NCI-H1092 (cell line): ENCODE measurements around the gene SLC3A2.

Experiments
- DNase-seq: peaks from one replicate; lab custom pipeline; 2025; lab: John Stamatoyannopoulos, UW

SLC3A2 gene

DNA sequence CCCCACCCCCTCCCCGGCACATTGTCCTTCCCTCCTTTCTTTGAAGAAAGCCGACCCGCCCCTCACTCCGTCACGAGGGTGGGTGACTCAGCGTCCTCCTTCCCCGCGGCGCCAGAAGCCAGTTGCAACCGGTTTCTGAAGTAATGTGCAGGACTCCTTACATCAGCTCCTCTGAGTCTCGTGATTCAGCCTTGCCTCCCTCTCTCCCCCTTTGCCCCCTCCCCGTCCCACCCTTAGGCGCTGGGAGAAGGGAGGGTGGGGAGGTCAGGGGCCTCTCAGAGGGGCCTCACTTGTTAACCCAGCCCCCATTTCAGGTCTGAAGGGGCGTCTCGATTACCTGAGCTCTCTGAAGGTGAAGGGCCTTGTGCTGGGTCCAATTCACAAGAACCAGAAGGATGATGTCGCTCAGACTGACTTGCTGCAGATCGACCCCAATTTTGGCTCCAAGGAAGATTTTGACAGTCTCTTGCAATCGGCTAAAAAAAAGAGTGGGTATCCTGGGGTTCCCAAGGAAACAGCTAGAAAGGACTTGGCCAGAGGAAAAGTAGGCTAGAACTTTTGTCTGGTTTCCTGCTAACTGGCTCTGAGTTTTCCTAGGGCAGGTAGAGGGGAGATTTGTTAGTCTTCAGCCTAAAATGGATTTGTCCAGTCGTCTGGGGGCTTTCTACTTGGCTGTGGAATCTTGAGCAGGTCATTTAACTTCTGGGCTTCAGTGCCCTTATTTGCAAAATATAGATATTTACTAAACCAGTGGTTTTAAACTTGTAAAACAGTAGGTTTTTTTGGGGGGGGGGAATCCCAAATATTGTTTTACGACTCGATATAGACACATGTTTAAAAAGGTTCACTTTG, 1.1 kb downstream of the SLC3A2 start:
- peak; percentile 78 for DNase-seq

DNA sequence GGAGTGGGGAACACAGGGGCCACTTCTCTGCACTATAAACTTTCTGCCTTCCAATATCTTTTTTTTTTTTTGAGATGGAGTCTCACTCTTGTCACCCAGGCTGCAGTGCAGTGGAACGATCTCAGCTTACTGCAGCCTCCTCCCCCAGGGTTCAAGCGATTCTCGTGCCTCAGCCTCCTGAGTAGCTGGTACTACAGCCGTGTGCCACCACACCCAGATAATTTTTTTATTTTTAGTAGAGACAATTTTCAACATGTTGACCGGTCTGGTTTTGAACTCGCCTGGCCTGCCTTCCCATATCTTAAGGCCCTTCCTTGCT, 1.7 kb downstream of the SLC3A2 start:
- DNase-seq: no peak

DNA sequence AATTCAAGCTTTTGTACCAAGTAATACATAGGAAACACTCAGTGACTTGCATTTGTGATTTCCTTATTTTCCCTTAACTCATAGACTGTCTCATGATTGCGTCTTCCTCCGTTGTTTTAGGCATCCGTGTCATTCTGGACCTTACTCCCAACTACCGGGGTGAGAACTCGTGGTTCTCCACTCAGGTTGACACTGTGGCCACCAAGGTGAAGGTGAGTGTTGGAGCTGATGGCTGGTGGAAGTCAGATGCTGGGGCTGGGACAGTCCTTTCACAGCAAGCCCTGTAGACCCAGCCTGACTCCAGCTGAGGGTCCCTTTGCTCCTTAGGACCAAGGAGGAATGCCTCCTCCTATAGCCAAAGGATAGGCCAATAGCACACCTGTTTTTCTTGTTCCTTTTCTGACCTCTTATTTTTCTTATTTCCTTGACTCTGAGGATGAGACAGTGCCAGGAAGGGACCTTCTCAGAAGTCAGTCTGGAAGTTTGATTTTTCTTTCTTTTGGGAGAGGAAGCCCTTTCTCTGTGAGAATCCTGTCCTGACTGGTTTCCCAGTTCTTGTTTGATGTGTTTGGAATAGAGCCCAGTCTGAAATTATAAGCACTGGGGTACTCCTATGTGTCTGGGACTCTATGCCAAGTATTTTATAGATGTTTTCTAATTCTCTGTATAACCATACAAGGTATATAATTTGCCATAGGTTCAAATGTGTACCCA, 2.2 kb downstream of the SLC3A2 start:
- DNase-seq: no peak

DNA sequence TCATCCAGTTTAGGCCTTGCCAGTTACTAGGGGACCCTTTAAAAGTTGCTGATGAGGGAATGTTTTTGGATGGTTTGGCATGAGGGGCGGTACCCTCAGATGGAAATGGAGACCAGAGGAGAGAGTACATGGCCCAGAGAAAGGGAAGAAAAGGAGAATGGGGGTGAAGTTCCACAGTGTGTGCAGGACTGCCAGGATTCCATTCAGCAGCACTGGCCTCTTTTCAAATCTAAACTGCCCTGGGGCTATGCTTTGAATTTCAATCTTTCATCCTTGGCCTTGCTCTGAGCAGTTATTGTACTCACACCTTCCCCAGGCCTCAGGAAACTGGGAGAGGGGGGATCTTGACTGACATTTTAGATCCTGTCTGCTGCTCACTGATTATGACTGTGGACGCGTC, 3.0 kb downstream of the SLC3A2 start:
- no peak for DNase-seq

DNA sequence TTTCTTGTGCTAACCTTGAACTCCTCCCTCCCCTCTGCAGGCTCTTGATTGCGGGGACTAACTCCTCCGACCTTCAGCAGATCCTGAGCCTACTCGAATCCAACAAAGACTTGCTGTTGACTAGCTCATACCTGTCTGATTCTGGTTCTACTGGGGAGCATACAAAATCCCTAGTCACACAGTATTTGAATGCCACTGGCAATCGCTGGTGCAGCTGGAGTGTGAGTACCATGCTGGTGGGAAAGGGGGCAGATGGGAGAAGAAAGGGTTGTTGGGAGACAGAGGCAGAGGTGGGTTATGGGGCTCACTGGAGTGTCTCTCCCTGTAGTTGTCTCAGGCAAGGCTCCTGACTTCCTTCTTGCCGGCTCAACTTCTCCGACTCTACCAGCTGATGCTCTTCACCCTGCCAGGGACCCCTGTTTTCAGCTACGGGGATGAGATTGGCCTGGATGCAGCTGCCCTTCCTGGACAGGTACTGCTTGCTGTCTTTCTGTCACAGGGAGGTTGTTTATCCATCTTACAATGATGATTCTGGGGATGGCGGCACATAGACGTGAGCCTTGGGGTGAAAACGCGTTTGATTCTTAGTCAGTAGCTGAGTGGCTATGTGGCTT, 4.5 kb downstream of the SLC3A2 start:
- DNase-seq: no peak

DNA sequence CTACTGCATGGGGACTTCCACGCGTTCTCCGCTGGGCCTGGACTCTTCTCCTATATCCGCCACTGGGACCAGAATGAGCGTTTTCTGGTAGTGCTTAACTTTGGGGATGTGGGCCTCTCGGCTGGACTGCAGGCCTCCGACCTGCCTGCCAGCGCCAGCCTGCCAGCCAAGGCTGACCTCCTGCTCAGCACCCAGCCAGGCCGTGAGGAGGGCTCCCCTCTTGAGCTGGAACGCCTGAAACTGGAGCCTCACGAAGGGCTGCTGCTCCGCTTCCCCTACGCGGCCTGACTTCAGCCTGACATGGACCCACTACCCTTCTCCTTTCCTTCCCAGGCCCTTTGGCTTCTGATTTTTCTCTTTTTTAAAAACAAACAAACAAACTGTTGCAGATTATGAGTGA, 7.7 kb downstream of the SLC3A2 start:
- DNase-seq: no peak

DNA sequence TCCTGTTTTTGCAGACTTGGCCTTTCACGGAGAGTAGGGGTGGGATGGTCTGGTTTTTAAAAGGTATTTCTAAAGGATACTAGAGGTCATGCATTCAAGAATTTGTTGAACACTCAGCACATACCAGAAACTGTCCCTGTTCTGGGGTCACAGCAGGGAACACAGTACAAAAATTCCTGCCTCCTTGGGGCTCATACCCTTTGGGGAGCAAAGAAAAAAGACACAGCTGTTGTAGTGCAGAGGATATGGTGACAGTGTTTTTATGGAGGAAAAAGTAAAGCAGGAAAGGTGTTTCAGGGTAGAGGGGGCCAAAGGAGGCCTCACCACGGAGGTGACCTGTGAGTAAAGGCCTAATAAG, 8.4 kb downstream of the SLC3A2 start:
- no peak for DNase-seq

DNA sequence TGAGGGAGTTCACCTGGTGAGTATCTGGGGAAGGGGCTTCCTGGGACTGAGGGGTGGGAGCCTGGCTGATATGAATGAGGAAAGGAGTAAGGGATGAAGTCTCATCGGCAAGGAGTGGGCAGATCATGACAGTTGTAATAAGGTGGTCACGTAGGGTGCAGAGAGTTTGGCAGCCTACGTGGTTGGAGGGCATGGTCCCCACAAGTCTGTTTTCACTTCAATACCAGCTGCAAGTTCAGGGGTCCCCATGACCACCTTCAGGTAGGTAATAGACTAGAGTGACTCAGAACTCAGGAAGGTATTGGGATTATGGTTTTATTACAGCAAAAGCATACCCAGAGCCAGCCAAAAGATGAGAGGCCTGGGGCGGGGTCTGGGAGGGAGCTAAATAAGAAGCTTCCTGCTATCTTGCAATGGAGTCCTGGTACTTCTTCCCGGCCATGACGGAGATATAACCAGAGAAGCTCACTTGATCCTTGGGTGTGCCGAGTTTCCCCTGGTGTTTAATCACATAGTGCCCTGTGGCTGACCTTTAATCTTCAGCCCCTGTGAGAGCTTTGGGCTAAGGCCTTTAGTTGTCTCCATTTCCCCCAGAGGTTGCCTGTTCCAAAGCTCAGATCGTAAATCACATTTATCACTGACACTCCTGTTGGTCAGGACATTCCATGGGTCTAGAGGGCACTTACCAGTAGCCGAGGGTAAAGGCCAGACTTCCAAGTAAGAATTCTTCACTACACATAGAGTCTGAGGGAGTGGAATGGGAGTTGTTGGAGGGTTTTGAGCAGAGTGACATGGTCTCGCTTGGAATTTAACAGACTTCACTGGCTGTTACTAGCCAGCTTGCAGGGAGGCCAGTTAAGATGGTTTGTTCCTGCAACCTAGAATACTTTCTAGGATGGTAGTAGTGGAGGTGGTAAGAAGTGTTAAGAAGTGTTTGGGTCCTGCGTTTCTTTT, 9.1 kb downstream of the SLC3A2 start:
- DNase-seq: no peak

DNA sequence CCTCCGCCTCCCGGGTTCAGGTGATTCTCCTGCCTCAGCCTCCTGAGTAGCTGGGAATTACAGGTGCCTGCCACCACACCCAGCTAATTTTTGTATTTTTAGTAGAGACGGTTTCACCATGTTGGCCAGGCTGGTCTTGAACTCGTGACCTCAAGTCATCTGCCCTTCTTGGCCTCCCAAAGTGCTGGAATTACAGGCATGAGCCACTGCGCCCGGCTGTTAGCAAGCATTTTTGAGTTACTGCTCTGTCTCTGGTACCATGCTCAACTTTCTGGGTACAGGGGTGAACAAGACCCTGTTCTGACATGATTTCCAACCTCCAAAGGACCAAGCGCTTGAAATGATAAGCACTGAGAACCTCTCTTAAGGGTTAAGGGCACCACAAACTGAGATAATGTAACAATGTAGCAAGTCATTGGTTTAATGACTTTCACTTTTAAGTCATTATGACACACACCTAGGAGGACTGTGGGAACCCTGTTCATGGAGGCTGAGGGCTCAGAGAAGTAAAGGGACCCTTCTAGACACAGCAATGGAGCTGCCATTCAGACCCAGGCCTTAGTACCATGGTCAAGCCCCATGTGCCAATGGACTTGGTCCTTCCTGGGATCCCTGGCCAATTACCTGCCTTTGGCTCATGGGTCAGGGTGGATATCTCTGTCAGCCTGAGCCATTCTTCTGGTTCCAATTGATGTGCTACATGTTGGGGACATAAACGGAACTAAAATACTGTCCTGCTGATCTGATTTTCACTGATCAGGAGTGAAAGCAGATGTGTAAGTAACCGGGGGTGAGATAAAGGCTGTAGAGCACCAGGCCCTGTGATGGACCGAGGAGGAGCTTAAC, 11.6 kb downstream of the SLC3A2 start:
- no peak for DNase-seq

DNA sequence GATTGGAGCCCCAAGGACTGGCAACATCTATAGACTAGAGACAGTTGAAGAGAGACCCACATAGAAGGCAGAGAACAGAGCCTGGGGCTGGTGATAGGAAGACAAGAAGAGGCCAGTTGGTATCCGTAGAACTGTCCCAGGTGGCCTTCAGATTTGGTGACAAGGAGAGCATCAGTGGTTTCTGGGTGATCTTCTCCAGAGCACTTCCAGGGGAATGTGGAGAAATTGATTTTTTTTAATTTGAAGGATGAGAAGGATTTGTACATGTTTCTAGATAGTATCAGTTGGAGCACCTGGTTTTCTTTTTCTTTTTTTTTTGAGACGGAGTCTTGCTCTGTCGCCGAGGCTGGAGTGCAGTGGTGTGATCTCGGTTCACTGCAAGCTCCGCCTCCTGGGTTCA, 14.8 kb downstream of the SLC3A2 start:
- DNase-seq: no peak

DNA sequence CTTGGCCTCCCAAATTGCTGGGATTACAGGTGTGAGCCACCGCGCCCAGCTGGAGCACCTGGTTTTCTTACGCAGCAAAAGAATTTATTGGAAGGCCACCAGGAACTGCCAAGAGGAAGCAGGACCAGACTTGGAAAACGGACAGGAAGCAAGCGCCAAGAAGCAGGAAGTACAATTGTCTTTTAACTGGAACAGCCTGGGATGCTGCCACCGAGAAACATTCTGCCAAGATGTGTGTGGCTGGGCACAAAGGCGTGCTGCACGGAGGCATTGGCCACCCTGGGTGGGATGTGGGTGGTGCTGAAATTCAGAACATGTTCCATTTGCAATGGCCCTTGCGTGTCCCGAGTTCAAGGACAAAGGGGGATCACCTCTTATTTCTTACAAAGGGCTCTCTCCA, 15.4 kb downstream of the SLC3A2 start:
- DNase-seq: no peak

DNA sequence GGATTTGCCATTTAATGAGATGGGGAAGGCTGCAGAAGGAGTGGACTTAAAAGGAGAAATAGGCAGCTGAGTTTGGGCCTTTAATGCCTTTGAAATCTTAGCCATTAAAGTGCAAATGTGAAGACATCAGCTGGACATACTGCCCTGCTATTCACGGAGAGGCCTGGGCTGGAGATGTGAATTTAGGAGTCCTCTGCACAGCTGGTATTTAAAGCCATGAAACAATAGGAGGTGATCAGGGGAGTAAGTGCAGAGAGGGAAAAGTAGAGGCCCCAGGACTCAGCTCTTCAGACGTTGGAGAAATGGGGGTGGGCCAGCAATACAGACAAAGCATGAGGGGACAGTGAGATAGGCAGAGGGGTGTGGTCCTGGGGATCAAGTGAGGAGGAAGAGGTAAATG, 16.6 kb downstream of the SLC3A2 start:
- no peak for DNase-seq

DNA sequence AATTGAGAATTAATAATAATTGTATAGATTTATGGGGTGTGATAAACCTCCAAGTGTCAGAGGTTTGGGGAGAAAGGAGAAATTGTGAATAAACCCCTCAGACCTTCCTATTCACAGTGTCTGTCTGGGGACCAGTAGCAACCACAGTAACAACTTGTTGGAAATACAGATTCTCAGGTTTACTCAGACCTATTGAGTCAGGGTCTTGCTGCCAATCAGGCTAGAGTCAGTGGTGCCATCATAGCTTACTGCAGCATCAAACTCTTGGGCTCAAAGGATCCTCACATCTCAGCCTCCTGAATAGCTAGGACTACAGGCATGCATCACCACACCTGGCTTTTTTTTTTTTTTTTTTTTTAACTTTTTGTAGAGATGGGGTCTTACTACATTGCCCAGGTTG, 17.3 kb downstream of the SLC3A2 start:
- no peak for DNase-seq

DNA sequence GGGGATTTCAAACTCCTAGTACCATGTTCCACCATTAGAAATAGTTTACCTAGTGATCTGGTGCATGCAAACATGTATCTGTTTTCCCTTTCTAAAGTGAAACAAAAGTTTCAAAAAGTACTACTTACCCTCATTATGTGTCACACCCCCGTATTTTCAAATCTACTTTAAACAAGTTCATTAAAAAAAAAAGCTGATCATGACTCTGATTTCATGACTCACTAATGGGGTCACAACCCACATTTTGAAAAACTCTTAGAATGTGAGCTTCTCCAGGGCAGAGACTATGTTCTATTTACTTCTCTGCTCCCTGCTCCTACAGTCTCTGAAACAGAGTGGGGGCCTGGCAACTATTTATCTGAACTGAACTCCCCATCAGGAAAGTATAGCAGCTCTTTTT, 22.2 kb downstream of the SLC3A2 start:
- DNase-seq: no peak

DNA sequence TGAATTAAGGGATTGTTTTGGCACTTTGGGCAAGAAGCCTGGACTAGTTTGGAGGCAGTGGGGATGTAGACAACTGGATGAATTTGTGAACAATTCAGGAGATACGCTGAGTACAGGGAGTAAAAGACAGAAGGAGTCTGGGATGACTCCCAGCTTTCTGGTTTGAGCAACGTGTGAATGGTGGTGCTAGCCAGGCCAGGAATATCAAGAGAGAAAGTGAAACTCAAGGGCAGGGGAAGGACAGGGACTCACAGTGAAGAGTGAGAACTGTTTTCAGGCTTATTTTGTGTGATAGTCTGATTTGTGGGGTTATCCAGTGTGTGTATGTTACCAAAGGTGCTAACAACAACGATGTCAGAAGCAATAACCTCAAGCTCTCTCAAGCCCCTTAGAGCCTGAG, 24.6 kb downstream of the SLC3A2 start:
- DNase-seq: no peak

DNA sequence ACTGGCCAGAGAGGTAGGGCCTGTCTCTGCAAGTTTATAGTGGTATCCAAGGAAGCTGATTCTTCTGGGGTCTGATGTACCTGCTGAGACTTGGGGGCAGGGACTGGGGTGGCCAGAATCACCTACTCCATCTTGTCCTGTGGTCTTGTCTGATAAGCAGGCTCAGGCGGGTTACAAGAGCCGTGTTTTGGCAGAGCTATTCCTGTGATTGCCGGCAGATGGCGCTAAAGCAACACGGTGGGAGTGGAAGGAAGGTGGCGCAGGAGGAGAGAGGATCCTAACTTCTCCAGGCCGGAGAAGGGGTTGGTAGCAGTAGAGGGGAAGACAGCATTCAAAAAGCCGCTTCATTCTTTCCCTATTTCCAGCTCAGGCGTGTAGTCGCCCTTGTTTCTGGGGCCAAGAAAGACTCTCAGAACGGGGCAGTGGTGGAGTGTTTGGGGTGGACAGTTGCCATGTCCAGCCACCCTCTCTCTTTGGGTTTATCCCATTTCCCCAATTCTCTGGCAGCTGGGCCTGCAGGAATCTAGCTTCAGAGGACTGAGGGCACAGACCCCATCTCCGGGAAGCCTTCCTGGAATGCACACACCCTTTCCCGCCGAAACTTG, 25.3 kb downstream of the SLC3A2 start:
- DNase-seq: peak; percentile 77

DNA sequence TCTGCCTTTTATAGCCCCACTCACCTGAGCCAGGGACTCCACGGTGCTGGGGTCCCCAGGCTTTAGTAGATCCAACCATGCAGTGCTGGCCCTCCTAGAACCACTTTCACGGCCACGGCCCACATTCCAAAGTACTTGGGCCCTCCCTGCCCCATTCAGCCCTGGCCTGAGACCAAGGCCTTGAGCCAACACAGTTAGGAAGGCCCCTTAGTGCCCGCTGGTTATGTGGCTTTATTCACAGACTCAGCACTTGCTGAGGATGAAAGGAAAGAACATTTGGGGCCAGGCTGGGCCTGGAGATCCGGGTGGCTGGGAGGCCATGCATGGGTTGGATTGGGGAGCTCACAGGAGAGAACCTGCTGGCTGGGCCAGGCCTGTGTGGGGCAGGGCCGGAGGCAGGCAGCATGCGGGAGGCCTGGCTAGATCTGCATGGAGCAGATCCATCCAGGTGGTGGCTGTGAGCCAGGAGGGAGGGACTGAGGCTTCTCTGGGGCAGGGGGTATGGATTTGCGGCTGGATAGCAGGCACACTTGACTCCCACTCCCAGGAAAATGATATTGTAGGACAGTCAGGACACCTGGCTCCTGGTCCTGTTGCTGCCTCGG, 27.9 kb downstream of the SLC3A2 start:
- no peak for DNase-seq

DNA sequence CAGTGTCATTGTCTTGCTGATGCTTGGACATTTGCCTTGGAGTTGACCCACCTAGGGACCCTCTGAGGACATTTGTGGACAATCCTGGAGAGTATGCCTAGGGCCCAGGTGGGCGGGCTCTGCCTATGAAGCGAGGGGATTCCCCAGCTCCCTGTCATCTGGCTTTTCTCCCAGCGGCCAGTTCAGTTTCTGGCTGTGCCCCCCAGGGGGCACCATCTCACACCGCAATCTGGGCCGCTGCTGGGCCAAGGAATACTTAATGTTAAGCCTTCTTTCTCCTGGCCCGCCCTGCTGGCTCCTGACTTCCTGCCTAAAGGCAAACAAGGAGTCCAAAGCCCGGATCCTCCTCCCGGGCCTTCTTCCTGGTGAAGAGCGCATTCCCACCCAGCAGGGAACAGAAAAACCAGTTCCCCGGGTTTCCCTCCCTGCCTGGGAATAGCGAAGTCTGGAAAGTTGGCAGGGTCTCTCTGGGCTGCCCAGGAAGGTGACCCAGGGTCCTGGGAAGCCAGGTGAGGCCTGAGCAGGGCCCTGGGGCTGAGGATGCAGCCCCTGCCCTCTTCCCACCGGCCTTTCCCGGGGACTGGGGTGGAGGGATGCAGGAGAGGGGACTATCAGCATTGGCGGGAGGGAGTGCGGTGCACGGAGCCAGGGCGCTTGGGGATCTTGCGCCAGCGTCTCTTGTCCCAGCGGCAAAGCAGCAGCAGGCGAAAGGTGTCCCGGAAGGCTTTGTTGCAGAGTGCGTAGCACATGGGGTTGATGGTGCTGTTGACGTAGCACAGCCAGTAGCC, 28.6 kb downstream of the SLC3A2 start:
- DNase-seq: peak; percentile 44

DNA sequence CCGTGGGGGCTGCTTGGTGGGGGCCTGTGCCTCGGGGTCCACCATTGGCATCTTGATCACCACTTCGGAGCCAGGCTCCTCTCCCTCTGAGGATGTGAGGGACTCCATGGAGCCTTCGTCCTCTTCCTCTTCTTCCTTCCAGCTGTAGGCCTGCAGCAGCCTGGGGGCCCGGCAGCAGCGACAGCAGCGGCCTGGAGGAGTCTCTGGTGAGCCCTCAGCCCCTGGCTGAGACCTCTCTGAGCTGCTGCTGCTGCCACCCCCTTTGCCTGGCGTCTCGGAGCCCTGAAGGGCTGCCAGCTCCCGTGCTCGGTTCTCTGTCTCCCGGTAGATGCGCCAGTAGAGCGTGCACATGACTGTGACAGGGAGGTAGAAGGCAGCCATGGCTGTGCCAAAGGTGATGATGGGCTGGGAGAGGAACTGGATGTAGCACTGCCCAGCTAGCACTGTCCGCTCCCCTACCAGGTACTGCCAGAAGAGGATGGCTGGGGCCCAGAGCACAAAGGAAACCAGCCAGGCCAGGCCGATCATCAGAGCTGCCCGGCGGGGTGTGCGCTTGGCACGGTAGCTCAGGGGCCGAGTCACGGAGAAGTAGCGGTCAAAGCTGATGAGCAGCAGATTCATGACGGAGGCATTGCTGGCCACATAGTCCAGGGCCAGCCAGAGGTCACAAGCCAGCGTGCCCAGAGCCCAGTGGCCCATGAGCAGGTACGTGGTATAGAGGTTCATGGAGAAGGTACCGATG, 29.6 kb downstream of the SLC3A2 start:
- no peak for DNase-seq
